HG03045 (cell line): ENCODE results near the gene APEX2.
"Not testable (repeated sequence)": the region's sequence is repeated elsewhere in the genome, so short reads cannot be mapped to it uniquely, and the experiment has no call there.

ENCODE experiments used
- ATAC-seq: cut with Tn5 transposase; IDR thresholded peaks from one replicate; pipeline ENCODE4 v1.9.1; 2021; ENCODE audit warnings: mild to moderate bottlenecking, moderate library complexity; ENCODE audit not compliant: unreplicated experiment

APEX2 gene

DNA sequence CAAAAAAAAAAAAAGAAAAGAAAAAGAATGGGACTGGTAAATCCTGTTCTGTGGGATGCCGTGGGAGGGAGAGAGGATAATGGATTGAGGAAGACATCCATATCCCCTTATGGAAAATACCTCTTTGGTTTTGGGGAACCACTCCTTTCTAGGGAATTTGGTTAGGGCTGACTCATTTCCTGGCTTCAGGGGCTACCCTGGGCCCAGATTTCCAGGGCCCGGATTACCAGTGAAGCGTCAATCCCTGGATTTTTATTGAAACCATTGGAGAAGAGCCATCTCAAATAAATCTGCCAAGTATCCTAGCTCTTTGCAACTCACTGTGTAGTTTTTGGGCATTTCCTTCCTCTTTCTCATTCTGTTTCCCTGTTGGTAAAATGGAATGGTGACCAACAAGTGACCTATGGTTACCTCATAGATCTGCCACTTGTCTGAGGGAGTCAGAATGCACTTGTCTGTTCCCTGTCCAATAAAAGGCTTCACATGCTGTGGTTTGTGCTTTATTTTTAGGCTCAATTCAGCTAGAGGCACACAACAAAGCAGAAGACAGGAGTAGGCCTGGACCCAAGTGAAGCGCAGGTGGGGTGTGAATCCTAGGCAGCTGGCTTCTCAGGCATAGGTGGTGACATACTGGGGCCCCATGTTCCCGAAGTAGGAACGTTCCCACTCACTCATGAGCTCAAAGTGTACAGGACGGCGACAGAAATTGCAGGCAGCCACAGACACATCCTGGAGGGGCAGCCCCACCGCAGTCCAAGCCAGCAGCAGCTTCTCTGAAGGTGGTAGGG lies 8.6 kb downstream of the APEX2 start:
- no peak for ATAC-seq

DNA sequence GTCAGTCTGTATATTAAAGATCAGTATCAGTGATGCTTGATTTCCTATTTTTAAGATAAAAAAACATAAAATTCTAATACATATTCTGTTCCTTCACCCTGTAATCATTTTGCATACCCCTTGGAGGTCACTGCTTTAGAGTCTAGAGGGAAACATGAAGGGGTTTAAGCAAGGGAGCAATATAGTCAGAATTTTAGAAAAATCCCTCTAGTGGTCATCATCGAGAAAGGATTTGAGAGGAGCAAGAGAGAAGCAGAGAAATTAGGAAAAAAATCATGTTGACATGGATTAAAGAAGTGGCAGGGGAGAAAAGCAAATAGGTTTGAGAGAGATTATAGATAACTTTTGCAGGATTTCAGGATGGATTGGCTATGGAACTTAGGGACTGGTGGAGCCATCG lies 11.1 kb downstream of the APEX2 start:
- ATAC-seq: no peak

DNA sequence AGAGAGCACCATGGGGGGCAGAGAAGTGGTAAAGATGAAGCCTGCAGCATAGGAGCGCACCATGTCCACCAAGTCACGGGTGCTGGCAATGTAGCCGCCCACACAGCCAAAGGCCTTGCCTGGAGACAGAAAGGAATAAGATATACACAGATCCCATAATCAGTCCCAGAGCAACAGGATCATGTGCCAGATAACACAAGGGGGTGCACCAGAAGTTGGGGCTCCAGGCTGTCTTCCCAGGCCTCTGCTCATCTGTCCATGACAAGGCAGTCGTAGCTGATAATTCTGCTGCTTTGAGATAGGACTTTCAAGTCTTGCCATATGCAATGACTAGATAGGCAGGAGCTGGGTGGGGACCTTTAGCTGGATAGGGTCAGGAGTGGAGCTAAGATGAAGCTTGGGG lies 14.7 kb downstream of the APEX2 start:
- ATAC-seq: no peak

DNA sequence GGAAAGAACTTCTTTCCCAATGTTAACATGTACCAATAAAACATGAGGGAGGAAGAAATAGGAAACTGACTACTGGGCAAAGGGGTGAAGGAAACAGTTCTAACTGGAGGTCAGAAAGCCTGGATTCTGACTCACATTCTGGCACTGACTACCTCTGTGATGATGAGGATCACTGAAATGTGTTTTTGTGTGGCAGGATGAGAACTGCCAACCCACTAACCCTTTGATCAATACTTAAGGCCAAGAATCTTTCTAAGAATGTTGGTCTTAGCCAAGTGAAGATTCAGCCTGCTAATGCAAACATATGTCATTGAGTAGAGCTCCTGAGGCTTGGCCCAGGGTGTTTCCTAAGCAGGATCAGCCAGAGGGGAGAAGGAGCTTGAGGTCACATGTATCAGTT lies 26.0 kb downstream of the APEX2 start:
- no peak for ATAC-seq

DNA sequence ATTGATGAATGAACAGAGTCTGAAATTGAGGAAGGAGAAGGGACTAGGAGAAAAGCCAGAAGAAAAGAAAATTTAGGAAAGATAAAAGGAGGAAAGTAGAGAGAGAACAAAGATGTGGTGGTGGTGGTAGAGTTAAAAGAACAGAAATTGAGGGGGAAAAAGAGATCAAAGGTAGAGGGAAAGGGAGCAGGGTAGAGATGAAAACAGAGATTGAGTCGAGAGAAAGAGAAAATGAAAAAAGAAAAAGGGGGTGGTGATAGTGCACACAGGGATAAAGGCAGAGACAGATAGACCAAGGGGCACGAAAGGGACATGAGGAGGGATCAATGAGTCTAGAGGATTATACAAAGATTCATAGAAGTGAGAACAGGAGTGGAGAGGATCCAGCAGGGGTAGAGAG lies 26.7 kb downstream of the APEX2 start:
- no peak for ATAC-seq

- ATAC-seq: no peak
Measured at GRCh38 chrX:55028040-55028439, 27.9 kb downstream of the APEX2 start.

GRCh38 chrX:55028611-55029010 lies 28.4 kb downstream of the APEX2 start:
- no peak for ATAC-seq

DNA sequence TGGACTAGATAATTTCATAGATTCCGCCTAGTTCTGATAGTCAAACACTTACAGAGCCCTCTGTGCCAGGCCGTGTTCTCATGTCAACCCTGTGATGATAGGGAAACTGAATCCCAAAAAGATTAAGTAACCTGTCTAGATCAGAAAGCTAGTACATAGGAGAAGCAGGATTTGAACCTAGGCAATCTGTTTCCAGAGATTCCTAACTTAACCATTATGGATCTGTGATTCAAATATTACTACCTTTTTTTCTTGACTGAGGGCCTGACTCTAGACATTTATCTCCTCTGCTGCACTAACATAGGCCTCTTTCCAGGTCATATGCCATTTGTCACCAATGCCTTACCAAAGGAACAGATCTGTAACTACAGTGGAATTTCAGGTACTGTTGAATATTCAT lies 29.1 kb downstream of the APEX2 start:
- ATAC-seq: no peak

- ATAC-seq: no peak
Measured at GRCh38 chrX:55030271-55031205, 30.4 kb downstream of the APEX2 start, which contains the start of gene ALAS2. Gene ALAS2 (minus strand): TSS chrX:55030977. CDS start chrX:55026000, 4,977 bp downstream.

GRCh38 chrX:55033429-55033828 lies 33.3 kb downstream of the APEX2 start:
- ATAC-seq: no peak

DNA sequence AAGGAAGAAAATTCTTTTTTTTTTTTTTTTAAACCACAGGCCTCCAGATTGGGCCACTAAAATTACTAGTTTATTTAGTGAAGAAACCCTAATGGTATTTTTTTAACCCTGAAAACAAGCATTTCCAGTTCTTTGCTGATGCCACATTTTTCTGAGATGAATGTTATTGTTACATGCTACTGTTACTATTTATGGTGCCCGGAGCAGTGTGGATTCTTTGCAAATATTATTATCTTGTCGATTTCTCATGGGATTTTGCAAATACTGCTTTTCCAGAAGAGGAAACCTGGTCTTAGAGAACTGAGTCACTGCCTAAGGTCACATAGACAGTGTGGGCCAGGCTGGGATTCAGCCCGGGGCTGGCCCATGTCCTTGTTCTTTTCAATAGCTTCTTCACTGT lies 39.3 kb downstream of the APEX2 start:
- ATAC-seq: no peak

GRCh38 chrX:55041514-55041913 lies 41.4 kb downstream of the APEX2 start:
- ATAC-seq: no peak

DNA sequence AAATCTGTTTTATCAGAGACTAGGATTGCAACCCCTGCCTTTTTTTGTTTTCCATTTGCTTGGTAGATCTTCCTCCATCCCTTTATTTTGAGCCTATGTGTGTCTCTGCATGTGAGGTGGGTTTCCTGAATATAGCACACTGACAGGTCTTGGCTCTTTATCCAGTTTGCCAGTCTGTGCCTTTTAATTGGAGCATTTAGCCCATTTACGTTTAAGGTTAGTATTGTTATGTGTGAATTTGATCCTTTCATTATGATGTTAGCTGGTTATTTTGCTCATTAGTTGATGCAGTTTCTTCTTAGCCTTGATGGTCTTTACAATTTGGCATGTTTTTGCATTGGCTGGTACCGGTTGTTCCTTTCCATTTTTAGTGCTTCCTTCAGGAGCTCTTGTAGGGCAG lies 50.4 kb downstream of the APEX2 start:
- ATAC-seq: not testable (repeated sequence)

DNA sequence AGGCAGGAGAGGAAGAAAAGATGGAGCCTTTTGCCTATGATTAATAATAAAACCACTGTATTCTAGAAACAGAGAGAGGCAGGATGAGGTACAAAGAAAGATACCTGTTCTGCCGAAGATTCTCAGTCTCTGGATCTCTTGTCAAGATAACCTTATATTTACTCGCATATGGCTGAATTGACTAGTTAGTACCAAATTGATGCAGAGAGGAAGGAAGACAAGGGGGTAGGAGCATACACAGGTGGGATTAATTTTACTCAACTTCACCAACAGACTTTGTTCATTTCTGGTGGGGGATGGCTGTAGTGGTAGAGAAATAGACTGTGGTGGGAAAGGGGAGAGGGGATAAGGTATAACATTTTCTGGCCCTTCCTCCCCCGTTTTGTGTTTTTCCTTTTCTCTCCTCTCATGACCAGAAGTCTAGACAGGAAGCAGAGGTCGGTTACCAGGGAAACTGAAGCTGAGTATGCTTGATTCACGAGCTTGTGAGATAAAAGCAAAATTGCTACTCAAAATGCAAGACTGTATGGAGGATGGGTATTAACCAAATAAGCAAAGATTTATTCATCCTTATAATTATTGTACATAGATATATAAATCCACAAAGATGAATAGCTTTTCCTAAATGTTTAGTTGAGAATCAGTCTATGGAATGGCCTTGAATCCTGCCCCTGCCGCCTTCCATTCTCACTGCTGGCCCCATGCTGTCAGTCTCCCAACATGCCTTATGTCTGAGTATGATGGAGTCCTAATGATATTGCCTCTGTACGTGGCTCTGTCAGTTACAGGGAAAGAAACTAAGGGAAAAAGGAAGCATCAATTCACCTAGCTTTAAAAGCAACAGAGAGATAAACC lies 56.9 kb downstream of the APEX2 start:
- no peak for ATAC-seq

- ATAC-seq: no peak
Measured at GRCh38 chrX:55057675-55058249, 57.6 kb downstream of the APEX2 start.
